K562 (cell line): Measurements from ENCODE around the gene PRR30. TPM values are rescaled to one million over a fixed set of nuclear protein-coding genes. Genes with fewer than 3 reads are reported as not detected.
A peak's percentile ranks its signal among the peaks of the same experiment; 100 is the strongest.

Source experiments
- ATAC-seq: fragments of 200-7000 bp; cut with Tn5 transposase; 3 replicates; pipeline ENCODE4 v1.9.1; 2020; ENCODE audit warnings: moderate library complexity
- BruUV-seq: library from RNA; stranded (reverse); fragments of 400-500 nt; replicated peaks from 2 replicates; lab custom pipeline; 2021; lab: Mats Ljungman, UMichigan
- CTCF ChIA-PET: fragments of 300-600 bp; formaldehyde crosslinking; extraction: SDS; loops from one replicate; lab custom pipeline; 2021; ENCODE audit warnings: low intra/inter-chr PET ratio; lab: Yijun Ruan, JAX
- POLR2A ChIA-PET: fragments of 300-600, 350-650 bp; sonication (Branson Sonifier 250); formaldehyde crosslinking; extraction: SDS; loops from one replicate; lab custom pipeline; 2021; ENCODE audit warnings: antibody characterized with exemption, inconsistent platforms; lab: Yijun Ruan, JAX
- DNase-seq, 4 experiments: peaks; one replicate each; pipeline versions ENCODE4 v3.0.0 to v3.0.0-alpha.2; 2011 to 2018; ENCODE audit warnings: low spot score in 3 of 4, mixed read lengths in 3 of 4; ENCODE audit errors: extremely low read depth in 1 of 4
- FAIRE-seq: peaks from 2 replicates; lab custom pipeline; 2011; peaks lifted over from hg19 to GRCh38; lab: Jason Lieb, UNC
- H2AFZ ChIP-seq: 2 replicates; pipeline ENCODE4 v1.6.0; 2011; ENCODE audit warnings: low read depth, low read length, control low read depth, inconsistent platforms
- H3K27ac ChIP-seq: fragments of 200-600 bp; 3 replicates; pipeline ENCODE4 v1.8.0; 2011; ENCODE audit warnings: low read depth, mild to moderate bottlenecking, control low read depth, inconsistent platforms, low read length, moderate library complexity, mixed read lengths; ENCODE audit errors: extremely low read depth
- H3K27me3 ChIP-seq, 2 experiments: fragments of 300-600 bp in 1 of 2; 2 replicates in 1 of 2; 3 replicates in 1 of 2; pipeline versions ENCODE4 v1.6.0 to v1.8.0; 2011; ENCODE audit warnings: inconsistent platforms in 2 of 2, low read length in 2 of 2, mild to moderate bottlenecking in 1 of 2, mixed read lengths in 1 of 2, moderate library complexity in 1 of 2; ENCODE audit not compliant: control insufficient read depth in 2 of 2, insufficient read depth in 2 of 2
- H3K36me3 ChIP-seq: fragments of 300-600 bp; 3 replicates; pipeline ENCODE4 v1.8.0; 2011; ENCODE audit warnings: mild to moderate bottlenecking, low read length, inconsistent platforms; ENCODE audit not compliant: control insufficient read depth, insufficient read depth
- H3K4me1 ChIP-seq, 2 experiments: fragments of 200-600 bp in 1 of 2; replicated peaks in 1 of 2; 2 replicates in 1 of 2; 3 replicates in 1 of 2; pipeline versions ENCODE4 v1.5.1 to v1.8.0; 2011; ENCODE audit warnings: inconsistent platforms in 2 of 2, low read length in 2 of 2, mild to moderate bottlenecking in 1 of 2, mixed read lengths in 1 of 2, moderate library complexity in 1 of 2; ENCODE audit not compliant: control insufficient read depth in 2 of 2, insufficient read depth in 2 of 2
- H3K4me2 ChIP-seq: 2 replicates; pipeline ENCODE4 v1.6.1; 2011; ENCODE audit warnings: low read length, control low read depth, inconsistent platforms, mixed read lengths; ENCODE audit not compliant: insufficient read depth
- H3K4me3 ChIP-seq: fragments of 200-600 bp; sonication (generic), shearing (Covaris generic); 2 replicates; pipeline ENCODE4 v1.5.1; 2016; ENCODE audit warnings: control low read depth, inconsistent platforms
- H3K79me2 ChIP-seq: fragments of 200-600 bp; 3 replicates; pipeline ENCODE4 v1.8.0; 2011; ENCODE audit warnings: low read length, inconsistent platforms; ENCODE audit not compliant: control insufficient read depth, insufficient read depth
- H3K9ac ChIP-seq, 2 experiments: 2 replicates each; pipeline versions ENCODE4 v1.6.0 to v1.6.1; 2011; ENCODE audit warnings: low read depth in 2 of 2, low read length in 2 of 2, control low read depth in 1 of 2, inconsistent platforms in 1 of 2, mild to moderate bottlenecking in 1 of 2, mixed read lengths in 1 of 2; ENCODE audit not compliant: insufficient read depth in 1 of 2
- H3K9me1 ChIP-seq: one replicate; pipeline ENCODE4 v1.6.0; 2011; ENCODE audit warnings: inconsistent platforms, mild to moderate bottlenecking, low read length, moderate library complexity; ENCODE audit not compliant: control insufficient read depth, insufficient read depth
- H3K9me3 ChIP-seq: replicated peaks from 2 replicates; pipeline ENCODE4 v1.5.1; 2011; ENCODE audit warnings: low read depth, low read length, inconsistent platforms; ENCODE audit not compliant: control insufficient read depth, insufficient read depth
- H4K20me1 ChIP-seq: replicated peaks from 2 replicates; pipeline ENCODE4 v1.6.1; 2011; ENCODE audit warnings: low read length, inconsistent platforms, mixed read lengths; ENCODE audit not compliant: control insufficient read depth, insufficient read depth
- ZNF639 ChIP-seq, 2 experiments: fragments of 200-800 bp in 1 of 2; sonication (Bioruptor generic) in 1 of 2; sonication (generic) in 1 of 2; formaldehyde crosslinking in 1 of 2; IDR thresholded peaks in 1 of 2; conservative IDR thresholded peaks in 1 of 2; 2 replicates each; pipeline versions ENCODE4 v1.5.0 to v1.6.1; 2016 to 2020; ENCODE audit warnings: missing compliant biosample characterization in 1 of 2, missing genetic modification characterization in 1 of 2, missing genetic modification reagents in 1 of 2
- WGBS: fragments of 100-300 bp; shearing (Covaris generic); methylation state at CpG from one replicate; pipeline ENCODE4 v1.1.6; 2016; ENCODE audit warnings: low coverage, mixed read lengths; ENCODE audit not compliant: insufficient coverage; ENCODE audit errors: missing lambda C conversion rate; 5-methylcytosine and 5-hydroxymethylcytosine counted together
- in situ Hi-C: fragments of 300-500 bp; cut with MboI; formaldehyde crosslinking; loops from 4 replicates; pipeline ENCODE4 v1.15.0; 2018; ENCODE audit warnings: inconsistent platforms, mixed read lengths
- intact Hi-C: fragments of 100-400 bp; cut with micrococcal nuclease; formaldehyde crosslinking; loops from 2 replicates; pipeline ENCODE4 v1.14.2; 2022
- polyA plus RNA-seq, 8 experiments: library from polyadenylated mRNA; depleted of rRNA in 4 of 8; stranded (reverse) in 5 of 8; unstranded in 3 of 8; fragments of >200 nt; fragmentation: Nextera tagmentation in 2 of 8; fragmentation: Illumina TruSeq in 1 of 8; extraction: Ambion mirVana in 2 of 8; extraction: Trizol in 1 of 8; gene quantifications; 2 replicates each; pipeline versions ENCODE4 v1.2.1 to v1.2.3, GENCODE V29; 2011 to 2014; ENCODE audit warnings: inconsistent platforms in 1 of 8, missing spikeins in 1 of 8
- total RNA-seq, 7 experiments: library from RNA; depleted of rRNA in 6 of 7; stranded (reverse); fragments of >200 nt in 6 of 7; fragmentation: Illumina TruSeq in 2 of 7; extraction: Trizol in 2 of 7; gene quantifications; 2 replicates each; pipeline versions ENCODE4 v1.2.1 to v1.2.3, GENCODE V29; 2011 to 2021; ENCODE audit warnings: low replicate concordance in 1 of 7
- TF ChIP-seq, protein P1 (sequence below): sonication (generic); formaldehyde crosslinking; IDR thresholded peaks from 2 replicates; pipeline ENCODE4 v1.8.1; 2023; ENCODE audit warnings: mild to moderate bottlenecking, missing genetic modification reagents

The PRR30 gene
- total and polyA plus RNA-seq, 9 of the 15 experiments (the other 6 are each of a cell fraction or from before 2014, with no cell fraction given), result not detected

DNA sequence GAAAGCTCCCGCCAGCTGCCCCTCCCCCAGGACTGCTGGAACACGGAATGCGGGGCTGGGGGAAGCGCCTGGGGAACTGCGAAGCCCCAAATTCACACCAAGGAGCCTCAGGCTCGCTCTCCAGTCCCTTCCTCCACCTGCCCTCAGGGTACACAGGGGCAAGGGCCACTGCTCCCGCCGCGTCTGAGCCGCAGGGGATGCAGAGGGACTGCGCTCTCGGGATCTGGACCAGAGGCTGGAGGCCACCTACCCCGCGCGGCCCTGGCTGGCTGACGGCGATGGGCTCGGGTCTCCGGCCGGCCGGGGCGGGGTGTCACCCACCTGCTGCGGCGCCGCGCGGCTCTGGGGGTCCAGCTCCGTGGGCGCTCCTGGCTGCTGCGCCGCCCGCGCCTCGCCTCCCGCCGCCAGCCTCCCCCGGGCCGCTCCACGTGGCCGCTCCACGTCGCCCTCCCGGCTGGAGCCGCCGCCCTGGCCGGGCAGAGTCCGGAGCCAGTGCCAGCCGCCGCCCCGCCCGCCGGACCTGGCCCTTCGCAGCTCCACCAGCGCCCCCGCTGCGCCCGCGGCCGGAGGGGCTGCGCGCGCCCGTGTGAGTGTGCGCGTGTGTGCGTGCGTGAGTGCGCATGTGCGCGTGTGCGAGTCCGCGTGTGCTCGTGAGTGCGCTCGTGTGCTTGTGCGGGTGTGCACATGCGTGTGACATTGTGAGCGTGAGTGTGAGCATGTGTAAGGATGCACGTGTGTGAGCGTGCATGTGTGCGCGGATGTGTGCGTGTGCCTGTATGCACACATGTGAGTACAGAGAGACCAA lies 20.5 kb downstream of the PRR30 start, which contains the start of gene CGREF1:
Gene CGREF1 (minus strand): TSS at position 604 of the 805 bp plus-strand sequence. CDS start 14,762 bp downstream, outside the sequence.
- WGBS, result 68% methylated on average over 21 of the region's 84 CpGs

More for the DNA sequence above, 20.5 kb downstream of the PRR30 start, which contains the start of gene CGREF1:
- H3K4me2 ChIP-seq, result no peak within 1 kb of the TSS
- intact Hi-C loops, result no loop called here
- no peak for TF ChIP-seq ZNF639 (CRISPR knock-in tag; conservative IDR thresholded peaks at IDR 0.05 in 1 of 2, IDR thresholded peaks at IDR 0.05 in 1 of 2)
- TF ChIP-seq, protein P1, sequence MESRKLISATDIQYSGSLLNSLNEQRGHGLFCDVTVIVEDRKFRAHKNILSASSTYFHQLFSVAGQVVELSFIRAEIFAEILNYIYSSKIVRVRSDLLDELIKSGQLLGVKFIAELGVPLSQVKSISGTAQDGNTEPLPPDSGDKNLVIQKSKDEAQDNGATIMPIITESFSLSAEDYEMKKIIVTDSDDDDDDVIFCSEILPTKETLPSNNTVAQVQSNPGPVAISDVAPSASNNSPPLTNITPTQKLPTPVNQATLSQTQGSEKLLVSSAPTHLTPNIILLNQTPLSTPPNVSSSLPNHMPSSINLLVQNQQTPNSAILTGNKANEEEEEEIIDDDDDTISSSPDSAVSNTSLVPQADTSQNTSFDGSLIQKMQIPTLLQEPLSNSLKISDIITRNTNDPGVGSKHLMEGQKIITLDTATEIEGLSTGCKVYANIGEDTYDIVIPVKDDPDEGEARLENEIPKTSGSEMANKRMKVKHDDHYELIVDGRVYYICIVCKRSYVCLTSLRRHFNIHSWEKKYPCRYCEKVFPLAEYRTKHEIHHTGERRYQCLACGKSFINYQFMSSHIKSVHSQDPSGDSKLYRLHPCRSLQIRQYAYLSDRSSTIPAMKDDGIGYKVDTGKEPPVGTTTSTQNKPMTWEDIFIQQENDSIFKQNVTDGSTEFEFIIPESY, result 0 out of 2 replicates have a peak, but pooled peaks have one; percentile 38
- no peaks in the 10 kb centered on the region for H3K9me1 ChIP-seq
- no TSS peak for BruUV-seq
- no peak for DNase-seq
- H3K27ac ChIP-seq, result no peak within 1 kb of the TSS
- no peaks in the 10 kb centered on the region for H3K79me2 ChIP-seq
- in situ Hi-C loops, result no loop called here
- no peak within 1 kb of the TSS for H3K4me3 ChIP-seq
- H3K27me3 ChIP-seq, result peaks cover 7 to 11% of the 10 kb centered on the region in 2 experiments; a peak in 4 of 5 replicates
- H3K36me3 ChIP-seq, result no peaks in the 10 kb centered on the region
- H3K9ac ChIP-seq, result no peak within 1 kb of the TSS
- no peaks in the 10 kb centered on the region for H4K20me1 ChIP-seq
- POLR2A ChIA-PET, result interaction anchor here (0.8 kb wide), 1 partner anchor 40 kb away, joined by 3 read pairs; no protein-coding TSS in a partner anchor
- CTCF ChIA-PET, result no interaction called here
- no peaks in the 10 kb centered on the region for H3K9me3 ChIP-seq
- no peak within 1 kb of the TSS for H2AFZ ChIP-seq
- no peak for ATAC-seq
- FAIRE-seq, result no peak
- H3K4me1 ChIP-seq, result peaks cover 4 to 19% of the 10 kb centered on the region in 2 experiments; a peak in 3 of 5 replicates
